ENCODE results near the gene C1QTNF12.

Gene C1QTNF12

GRCh38 chr1:1278620-1279019 lies 32.1 kb upstream of the C1QTNF12 start:
- no peak overlapping the region for H3K27ac ChIP-seq (ENCODE audit: low read length)
- H4K20me1 ChIP-seq (ENCODE audit: insufficient read depth, low read length): no peaks in the 10 kb centered on the region
- no peak for TF ChIP-seq EZH2phosphoT487 (IDR thresholded peaks at IDR 0.05; ENCODE audit: low read length)
- no peak for TF ChIP-seq CTCF (IDR thresholded peaks at IDR 0.05; ENCODE audit: low read length)
- no peak for TF ChIP-seq EZH2 (optimal IDR thresholded peaks at IDR 0.05; ENCODE audit: low read depth, low read length)
- no peak for DNase-seq
- peaks cover 35% of the 10 kb centered on the region for H3K27me3 ChIP-seq (replicated peaks; ENCODE audit: insufficient read depth, low read length)
- no peak overlapping the region for H3K4me3 ChIP-seq (ENCODE audit: low read length)
- H3K36me3 ChIP-seq (replicated peaks; ENCODE audit: insufficient read depth, low read length): no peaks in the 10 kb centered on the region
- no peak overlapping the region for H3K4me2 ChIP-seq (ENCODE audit: low read depth, low read length)
- no peaks in the 10 kb centered on the region for H3K4me1 ChIP-seq (ENCODE audit: low read length)
- H3K9ac ChIP-seq (ENCODE audit: low read length): no peak overlapping the region
- H3K9me2 ChIP-seq (replicated peaks; ENCODE audit: insufficient read depth, low read length): no peaks in the 10 kb centered on the region
- H3K79me2 ChIP-seq (ENCODE audit: low read length): no peaks in the 10 kb centered on the region
- no peaks in the 10 kb centered on the region for H3F3A ChIP-seq (ENCODE audit: insufficient read depth, low read length)
- H2AFZ ChIP-seq (ENCODE audit: low read length): no peak overlapping the region
- no peaks in the 10 kb centered on the region for H3K9me3 ChIP-seq (replicated peaks; ENCODE audit: insufficient read depth, low read length)

GRCh38 chr1:1275836-1276235 lies 29.3 kb upstream of the C1QTNF12 start:
- Histone ChIP-seq H3K27me3 (replicated peaks; ENCODE audit: insufficient read depth, low read length) (peaks cover 11% of the 10 kb centered on the region), H3K9me2 (replicated peaks; ENCODE audit: insufficient read depth, low read length) (no peaks in the 10 kb centered on the region), H3K9ac (ENCODE audit: low read length) (no peak overlapping the region), H3K27ac (ENCODE audit: low read length) (no peak overlapping the region), H3K4me3 (ENCODE audit: low read length) (no peak overlapping the region), H4K20me1 (ENCODE audit: insufficient read depth, low read length) (no peaks in the 10 kb centered on the region), H3K36me3 (replicated peaks; ENCODE audit: insufficient read depth, low read length) (no peaks in the 10 kb centered on the region), H3K4me1 (ENCODE audit: low read length) (peaks cover 10% of the 10 kb centered on the region), H3K9me3 (replicated peaks; ENCODE audit: insufficient read depth, low read length) (no peaks in the 10 kb centered on the region), H3F3A (ENCODE audit: insufficient read depth, low read length) (no peaks in the 10 kb centered on the region), H3K79me2 (ENCODE audit: low read length) (peaks cover 25% of the 10 kb centered on the region), H3K4me2 (ENCODE audit: low read depth, low read length) (no peak overlapping the region), H2AFZ (ENCODE audit: low read length) (no peak overlapping the region)
- no peak for TF ChIP-seq CTCF (IDR thresholded peaks at IDR 0.05; ENCODE audit: low read length)
- no peak for TF ChIP-seq EZH2 (optimal IDR thresholded peaks at IDR 0.05; ENCODE audit: low read depth, low read length)
- TF ChIP-seq EZH2phosphoT487 (IDR thresholded peaks at IDR 0.05; ENCODE audit: low read length): no peak
- DNase-seq: no peak

GRCh38 chr1:1274931-1275431 lies 28.5 kb upstream of the C1QTNF12 start:
- Histone ChIP-seq H3K4me2 (ENCODE audit: low read depth, low read length) (peak overlapping the region; percentile 100; the same call in 1 of the 2 replicates), H3K79me2 (ENCODE audit: low read length) (peaks cover 34% of the 10 kb centered on the region), H3K9me2 (replicated peaks; ENCODE audit: insufficient read depth, low read length) (no peaks in the 10 kb centered on the region), H4K20me1 (ENCODE audit: insufficient read depth, low read length) (no peaks in the 10 kb centered on the region; the same call in 1 of the 2 replicates), H3K9ac (ENCODE audit: low read length) (no peak overlapping the region), H3K4me1 (ENCODE audit: low read length) (peaks cover 10% of the 10 kb centered on the region), H3K27ac (ENCODE audit: low read length) (no peak overlapping the region), H2AFZ (ENCODE audit: low read length) (no peak overlapping the region), H3K27me3 (replicated peaks; ENCODE audit: insufficient read depth, low read length) (peaks cover 4% of the 10 kb centered on the region), H3K36me3 (replicated peaks; ENCODE audit: insufficient read depth, low read length) (no peaks in the 10 kb centered on the region), H3K9me3 (replicated peaks; ENCODE audit: insufficient read depth, low read length) (no peaks in the 10 kb centered on the region), H3F3A (ENCODE audit: insufficient read depth, low read length) (no peaks in the 10 kb centered on the region), H3K4me3 (ENCODE audit: low read length) (no peak overlapping the region)
- TF ChIP-seq EZH2phosphoT487 (IDR thresholded peaks at IDR 0.05; ENCODE audit: low read length) (no peak), CTCF (IDR thresholded peaks at IDR 0.05; ENCODE audit: low read length) (no peak), EZH2 (optimal IDR thresholded peaks at IDR 0.05; ENCODE audit: low read depth, low read length) (no peak)
- DNase-seq: no peak

Measured in MM.1S (cell line).